Measurements from ENCODE around the gene IRX5.

IRX5 gene

DNA sequence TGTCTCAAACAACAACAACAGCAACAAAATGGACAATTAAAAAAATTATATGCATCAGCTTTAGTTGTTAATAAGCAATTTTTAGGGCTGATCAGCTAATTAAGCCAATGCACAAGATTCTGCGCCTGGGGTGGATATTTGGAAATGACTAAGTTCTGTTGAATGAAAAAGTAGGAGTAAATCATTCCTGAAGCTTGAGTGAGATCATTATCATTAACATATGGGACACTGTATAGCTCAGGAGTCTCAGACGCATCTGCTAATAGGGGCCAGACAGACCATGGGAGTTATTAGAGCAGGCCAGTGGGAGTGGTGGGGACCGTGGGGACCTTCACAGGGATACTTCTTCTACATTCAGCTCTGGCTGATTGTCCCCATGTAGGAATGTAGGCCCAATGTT, 22.8 kb downstream of the IRX5 start:
- DNase-seq = no peak

DNA sequence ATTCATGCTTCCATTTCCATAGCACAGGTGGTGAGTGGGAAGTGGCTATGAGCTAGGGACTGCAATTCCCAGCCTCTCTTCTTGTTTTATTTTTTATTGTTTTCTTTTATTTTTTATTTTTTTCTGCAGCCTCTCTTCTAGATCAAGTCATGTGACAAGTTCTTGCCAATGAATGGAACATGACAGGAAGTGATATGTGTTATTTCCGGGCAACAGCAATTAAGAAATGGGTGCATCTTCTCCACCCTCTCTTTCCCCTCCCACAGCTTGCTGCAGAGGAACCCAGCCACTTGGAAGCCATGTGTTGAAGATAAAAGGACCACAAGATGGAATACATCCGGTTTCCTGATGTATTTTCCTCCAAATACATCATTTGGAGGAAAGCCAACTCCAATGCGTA, 23.6 kb downstream of the IRX5 start:
- DNase-seq = no peak

DNA sequence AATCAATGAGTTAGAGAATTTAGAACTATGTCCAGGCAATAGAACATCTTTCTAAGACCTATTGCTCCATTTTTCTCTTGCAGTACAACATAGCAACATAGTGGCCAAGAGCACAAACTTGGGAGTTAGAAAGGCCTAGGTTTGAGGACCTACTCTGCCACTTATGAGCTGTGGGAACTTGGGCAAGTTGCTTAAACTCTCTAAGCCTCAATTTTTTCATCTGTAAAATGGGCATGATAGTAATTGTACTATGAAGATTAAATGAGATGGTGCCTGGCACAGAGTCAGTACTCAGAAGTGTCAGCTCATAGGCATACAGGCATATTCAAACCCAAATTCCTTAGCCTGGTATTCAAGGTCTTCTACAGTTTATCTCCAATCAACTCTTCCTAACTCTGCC, 25.1 kb downstream of the IRX5 start:
- no peak for DNase-seq

DNA sequence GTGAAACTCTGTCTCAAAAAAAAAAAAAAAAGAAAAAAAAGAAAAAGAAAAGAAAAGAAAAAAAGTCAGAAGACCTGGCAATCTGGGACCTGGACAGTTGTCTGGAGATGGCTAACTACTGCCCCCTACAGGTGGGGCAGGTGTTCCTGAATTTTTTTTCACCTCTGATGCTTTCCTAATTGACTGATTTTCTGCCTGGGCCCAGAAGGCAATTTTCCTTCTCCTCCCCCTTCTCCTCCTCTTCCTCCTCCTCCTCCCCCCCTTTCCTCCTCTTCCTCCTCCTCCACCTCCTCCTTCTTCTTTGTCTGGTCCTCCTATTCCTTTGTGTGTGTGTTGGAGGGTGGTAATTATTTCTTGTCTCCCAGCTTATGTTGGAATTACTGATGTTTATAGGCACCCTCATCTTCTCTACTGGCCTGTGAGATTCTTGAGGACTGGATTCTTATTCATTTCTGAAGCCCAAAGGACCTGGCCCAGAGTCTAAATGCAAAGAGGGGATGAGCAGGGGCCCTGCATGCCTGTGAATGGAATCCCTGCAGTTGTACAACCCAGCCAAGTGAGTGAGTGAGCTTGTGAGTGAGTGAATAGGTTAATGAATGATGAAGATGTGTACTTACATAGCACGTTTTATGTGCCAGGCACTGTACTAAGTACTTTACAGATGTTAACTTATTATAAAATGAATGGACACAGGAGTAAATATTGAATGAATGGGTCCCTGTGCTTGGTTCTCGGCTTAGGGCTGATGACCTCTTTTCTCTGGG, 26.9 kb downstream of the IRX5 start:
- no peak for DNase-seq

DNA sequence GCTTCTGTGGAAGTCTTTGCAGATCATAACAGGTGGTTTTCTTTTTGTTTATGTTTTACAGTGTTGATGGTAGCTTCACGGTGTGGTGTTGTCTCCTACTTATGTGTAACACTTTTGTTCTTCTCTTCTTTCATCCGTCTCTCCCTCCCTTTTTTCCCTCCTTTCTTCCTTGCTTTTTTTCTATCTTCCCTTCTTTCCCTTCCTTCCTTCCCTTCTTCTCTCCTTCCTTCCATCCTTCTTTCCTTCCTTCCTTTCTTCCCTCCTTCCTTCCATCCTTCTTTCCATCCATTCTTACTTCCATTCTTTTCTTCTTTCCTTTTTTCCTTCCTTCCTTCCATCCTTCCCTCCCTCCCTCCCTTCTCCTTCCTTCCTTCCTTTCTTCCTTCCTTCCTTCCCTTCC, 31.4 kb downstream of the IRX5 start:
- no peak for DNase-seq

DNA sequence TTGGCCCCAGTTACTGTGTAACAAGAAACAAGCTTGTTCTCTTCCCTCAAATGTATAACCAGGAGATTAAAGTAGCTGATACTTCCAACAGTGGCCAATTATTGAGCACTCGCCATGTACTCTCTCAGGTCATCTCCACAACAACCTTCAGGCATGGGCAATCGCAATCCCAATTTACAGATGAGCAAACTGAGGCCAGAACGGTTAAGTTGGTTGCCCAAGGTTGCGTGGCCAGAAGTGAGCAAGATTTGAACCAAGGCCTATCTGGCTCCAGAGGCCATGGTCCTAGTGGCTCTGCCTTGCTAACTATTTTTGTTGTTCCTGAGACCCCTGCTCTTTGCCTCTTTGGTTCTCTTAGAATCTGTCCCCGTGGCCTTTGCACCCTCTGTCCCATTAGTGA, 33.6 kb downstream of the IRX5 start:
- no peak for DNase-seq

DNA sequence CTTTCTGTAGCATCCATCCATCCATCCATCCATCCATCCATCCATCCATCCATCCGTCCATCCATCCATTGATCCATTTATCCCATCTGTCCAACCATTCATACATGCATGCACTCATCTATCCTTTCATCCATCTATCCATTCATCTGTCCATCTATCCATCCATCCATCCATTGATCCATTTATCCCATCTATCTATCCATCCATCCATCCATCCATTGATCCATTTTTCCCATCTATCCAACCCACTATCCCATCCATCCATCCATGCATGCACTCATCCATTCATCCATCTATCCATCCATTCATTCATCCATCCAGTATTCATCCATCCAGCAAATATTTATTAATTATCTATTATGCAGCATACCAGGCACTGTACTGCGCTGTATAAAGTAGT, 34.8 kb downstream of the IRX5 start:
- no peak for DNase-seq

DNA sequence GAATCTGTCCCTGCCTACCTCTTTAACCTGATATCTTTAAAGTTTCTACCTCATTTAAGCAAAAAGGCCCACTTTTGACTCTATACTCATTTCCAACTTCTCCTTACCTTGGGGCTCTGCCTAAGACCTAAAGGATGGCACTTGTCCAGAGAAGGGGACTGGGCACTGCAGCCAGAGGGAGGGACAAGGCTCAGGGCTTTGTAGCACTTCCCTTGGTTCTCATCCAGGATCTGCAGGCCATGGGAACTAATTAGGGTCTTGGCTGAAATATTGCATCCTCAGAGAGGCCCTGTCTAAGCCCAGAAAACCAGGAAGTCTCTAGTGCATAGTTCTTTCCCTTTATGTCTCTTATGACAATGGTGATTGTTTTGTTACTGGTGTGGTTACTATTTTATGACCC, 37.3 kb downstream of the IRX5 start:
- DNase-seq = no peak

DNA sequence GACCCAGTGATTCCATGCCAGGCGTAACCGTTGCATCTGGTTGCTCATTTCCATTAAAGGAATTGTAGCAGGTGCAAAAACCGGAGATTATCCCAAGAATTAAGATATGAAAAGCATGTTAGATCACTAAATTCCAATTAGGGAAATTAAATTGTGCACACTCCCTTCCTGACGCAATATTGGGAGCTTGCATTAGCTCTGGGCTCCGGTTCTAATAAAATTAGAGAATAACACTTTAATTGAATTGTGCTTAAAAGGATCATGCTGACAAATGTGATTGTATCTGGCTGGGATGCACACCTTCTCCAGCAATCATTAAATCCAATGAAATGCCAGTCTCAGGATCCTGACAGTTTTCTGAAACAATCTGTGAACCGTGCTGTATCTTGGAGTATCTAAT, 38.1 kb downstream of the IRX5 start:
- no peak for DNase-seq

DNA sequence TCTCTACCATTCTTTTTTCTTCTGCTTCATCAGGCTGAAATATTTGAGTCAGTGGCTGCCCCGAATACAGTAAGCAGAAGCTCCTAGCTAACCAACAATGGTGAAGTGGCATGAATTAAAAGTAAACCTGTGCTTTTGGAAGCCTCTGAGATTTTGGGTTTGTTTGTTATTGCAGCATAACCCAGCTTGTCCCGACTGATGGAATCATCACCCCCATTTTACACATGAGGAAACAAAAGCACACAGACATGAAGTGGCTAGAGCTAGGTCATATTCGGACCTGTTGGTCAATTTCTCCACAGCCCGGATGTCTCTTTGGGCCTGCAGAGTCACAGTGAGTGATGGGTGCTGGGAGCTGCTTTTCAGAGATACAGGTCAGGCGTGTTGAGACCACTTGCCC, 39.4 kb downstream of the IRX5 start:
- DNase-seq = no peak

DNA sequence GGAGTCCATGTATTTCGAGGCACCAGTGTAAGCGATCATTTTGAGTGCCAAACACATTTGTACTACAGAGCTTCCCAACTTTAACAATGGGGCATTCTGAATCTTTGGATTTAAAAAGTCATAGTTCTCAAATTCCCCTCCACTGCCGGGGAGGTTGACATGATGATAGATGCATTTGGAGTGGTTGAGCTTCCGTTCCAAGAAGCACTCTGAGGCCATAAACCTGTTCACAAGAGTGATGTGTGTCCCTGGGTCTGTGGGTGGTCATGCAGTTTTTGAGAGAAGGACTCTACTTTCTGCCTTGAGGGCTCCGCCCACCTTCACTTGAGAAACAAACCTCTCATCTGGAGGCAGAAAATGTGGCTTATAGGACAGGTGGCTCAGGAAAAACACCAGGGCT, 43.7 kb downstream of the IRX5 start:
- DNase-seq = no peak

DNA sequence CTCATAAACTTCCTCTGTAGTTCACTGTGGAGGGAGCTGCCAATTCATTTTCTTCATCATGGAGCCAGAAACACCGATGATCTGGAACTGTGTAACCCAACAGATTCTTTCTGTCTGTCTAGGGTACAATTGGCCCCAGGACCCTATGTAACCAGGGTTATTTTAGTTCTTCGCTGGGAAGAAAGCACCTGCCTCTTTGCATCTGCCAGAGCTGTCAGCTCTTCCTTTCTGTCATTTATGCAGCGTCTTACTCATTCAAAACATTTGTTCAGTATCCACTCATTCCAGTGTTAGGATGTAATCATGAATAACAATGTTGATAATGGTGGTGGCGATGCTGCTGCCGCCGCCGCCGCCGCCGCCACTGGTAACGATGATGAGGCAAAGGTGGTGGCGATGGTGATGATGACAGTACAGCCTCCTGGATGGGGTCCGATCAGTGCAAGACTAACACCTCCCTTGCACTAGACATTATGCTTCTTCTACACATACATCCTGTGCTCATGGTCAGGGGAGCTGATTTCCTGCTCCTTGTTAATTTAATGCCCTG, 46.1 kb downstream of the IRX5 start:
- no peak for DNase-seq

DNA sequence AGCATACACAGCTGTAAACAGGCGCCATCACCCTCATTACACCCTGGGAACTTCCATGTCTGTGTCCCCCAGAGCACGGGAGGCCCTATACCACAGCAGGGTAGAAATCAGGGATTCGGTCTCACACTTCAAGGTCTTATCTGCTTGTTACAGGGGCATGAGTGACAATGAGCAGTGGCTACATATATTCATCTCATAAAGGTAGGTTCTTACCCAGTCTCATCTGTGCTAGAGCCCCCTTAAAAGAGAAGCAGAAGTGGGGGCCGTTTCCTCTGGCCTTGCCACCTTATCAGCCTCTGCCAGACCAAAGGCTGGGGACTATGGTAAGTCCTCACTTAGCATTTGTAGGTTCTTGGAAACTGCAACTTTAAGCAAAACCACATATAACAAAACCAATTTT, 46.5 kb downstream of the IRX5 start:
- no peak for DNase-seq

DNA sequence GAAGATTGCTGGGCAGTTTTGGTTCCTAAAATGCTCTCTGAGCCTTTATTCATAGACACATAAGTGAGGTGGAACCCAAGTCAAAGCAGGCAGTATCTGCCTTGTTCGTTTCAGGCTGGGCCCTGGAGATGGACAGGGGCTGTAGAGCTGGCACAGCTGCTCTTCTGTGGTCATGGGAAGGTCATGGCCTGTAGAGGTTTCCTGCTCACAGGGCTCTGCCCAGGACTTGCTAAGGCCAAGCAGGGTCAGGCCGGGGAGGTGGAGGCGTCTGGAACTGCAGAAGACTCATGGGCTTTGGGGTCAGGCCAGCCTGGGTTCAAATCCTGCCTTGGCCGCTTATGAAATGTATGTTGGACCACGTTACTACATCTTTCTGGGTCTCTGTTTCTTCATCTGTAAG, 50.2 kb downstream of the IRX5 start:
- DNase-seq = no peak

Data from T-helper 9 cell (primary cell).